Stimulated activated CD4-positive, alpha-beta T cell treated with anti-CD3 and anti-CD28 coated beads, Interleukin-2, amount 100 ng/mL, for 4 hours (primary cell): ENCODE results near the gene SURF4.
"Not testable (repeated sequence)": the region's sequence is repeated elsewhere in the genome, so short reads cannot be mapped to it uniquely, and the experiment has no call there.

Experiments
- DNase-seq: peaks from one replicate; pipeline ENCODE4 v3.0.0-alpha.2; 2020; ENCODE audit warnings: low read depth

Gene SURF4

DNA sequence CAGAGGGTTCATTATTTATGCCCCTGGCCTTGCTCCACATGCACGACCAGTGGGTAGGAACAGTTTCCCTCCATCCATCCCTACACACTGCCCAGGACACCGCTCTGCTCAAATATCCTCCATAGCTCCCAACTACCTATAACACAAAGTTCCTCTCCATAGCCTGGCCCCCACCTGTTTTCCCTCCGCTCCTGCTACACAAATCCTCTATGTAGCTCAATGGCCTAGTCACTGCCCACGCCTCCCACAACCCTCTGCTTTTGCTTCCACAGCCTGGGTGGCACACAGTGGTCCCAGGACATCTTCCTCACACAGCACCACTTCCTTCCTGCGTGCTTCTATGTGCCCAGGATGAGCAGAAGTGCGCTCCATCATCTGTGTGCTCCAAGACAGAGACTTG, 21.5 kb upstream of the SURF4 start:
- no peak for DNase-seq

DNA sequence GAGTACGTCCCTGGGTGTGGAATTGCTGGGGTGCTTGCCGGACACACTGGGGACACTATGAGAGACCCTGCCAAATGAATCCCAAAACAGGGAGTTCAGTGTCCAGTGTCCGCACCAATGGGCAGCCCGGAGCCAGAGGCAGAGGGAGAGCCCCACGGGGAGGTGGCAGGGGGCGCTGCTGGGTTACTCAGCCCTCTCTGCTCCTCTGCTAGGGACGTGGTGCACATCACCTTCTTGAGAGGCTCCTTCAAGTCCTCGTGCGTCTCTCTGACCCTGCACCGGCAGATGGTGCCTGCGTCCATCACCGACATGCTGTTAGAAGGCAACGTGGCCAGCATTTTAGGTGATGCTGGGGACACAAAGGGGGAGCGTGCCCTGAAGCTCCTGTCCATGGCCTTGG, 21.1 kb upstream of the SURF4 start:
- no peak for DNase-seq

DNA sequence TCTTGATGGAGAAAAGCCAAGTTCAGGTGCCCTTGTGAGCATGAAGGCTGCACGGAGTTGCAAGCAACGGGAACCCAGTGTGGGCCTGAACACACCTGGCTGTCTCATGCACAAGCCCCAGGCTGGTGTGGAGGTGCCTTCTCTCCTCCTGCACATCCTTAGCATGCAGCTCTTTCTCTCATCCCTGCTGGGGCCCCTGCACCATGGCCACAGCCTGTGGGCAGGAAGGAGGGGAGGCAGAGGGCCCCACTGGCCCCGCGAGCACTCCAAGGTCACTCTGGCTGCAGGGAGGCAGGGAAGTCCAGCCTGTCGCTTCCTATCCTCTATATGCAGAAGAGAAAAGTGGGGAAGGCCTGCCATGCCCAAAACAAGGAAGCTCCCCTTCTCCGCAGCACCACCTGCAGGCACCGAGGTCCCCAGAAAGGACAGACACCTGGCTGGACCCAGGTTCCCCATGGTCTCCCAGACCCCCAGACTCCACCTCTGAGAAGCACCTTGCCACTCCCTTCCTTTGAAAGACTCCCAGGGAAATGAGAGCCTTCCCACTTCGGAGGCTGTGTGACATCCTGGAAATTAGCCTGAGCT, 18.9 kb upstream of the SURF4 start:
- DNase-seq, result no peak

- DNase-seq, result no peak
These were observed 17.5 kb upstream of the SURF4 start for GRCh38 chr9:133393399-133393798.

GRCh38 chr9:133392308-133392707, 16.4 kb upstream of the SURF4 start:
- DNase-seq, result not testable (repeated sequence)

DNA sequence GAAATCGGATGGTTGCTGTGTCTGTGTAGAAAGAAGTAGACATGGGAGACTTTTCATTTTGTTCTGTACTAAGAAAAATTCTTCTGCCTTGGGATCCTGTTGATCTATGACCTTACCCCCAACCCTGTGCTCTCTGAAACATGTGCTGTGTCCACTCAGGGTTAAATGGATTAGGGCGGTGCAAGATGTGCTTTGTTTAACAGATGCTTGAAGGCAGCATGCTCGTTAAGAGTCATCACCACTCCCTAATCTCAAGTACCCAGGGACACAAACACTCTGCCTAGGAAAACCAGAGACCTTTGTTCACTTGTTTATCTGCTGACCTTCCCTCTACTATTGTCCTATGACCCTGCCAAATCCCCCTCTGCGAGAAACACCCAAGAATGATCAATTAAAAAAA, 15.6 kb upstream of the SURF4 start:
- not testable (repeated sequence) for DNase-seq

GRCh38 chr9:133390713-133391112, 14.9 kb upstream of the SURF4 start:
- DNase-seq, result no peak

DNA sequence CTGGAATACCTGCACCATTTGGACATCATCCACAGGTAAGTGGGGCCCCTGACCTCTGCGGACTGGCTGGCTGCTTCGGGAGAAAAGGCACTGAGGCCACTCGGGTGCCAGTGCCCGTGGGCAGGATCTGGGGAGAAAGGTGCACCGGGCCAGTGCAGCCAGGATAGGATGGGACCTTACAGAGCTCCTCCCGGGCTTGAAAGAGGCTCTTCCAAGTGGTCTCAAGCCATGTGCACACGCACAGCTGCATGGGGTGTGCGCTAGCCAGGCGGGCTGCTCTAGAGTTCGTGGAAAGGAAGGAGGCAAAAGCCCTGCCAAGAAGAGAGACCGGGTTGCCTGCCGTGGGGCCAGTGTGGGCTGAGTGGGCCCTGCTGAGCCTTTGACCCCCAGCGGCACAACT, 13.7 kb upstream of the SURF4 start:
- DNase-seq, result no peak

- DNase-seq, result no peak
These were observed 13.2 kb upstream of the SURF4 start for GRCh38 chr9:133389025-133389557.

- DNase-seq, result no peak
These were observed 11.8 kb upstream of the SURF4 start for GRCh38 chr9:133387680-133388079.

- DNase-seq, result no peak
These were observed 10.5 kb upstream of the SURF4 start for GRCh38 chr9:133386338-133386737.

DNA sequence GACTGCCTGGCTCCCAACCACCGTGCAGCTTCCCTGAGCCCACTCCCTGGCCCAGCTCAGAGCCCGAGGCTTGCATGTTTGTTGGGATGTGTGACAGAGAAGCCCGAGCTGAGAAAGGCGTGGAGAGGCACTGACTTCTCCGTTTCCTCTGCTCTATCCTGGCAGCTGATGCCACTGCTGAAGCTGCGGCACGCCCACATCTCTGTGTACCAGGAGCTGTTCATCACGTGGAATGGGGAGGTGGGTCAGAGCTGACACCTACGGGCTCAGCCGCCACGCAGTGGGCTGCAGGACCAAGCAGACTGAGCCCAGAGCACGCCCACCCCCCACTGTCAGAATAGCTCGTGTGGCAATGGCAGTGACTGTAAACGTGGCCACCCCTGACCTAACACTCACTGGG, 9.6 kb upstream of the SURF4 start:
- DNase-seq, result no peak

DNA sequence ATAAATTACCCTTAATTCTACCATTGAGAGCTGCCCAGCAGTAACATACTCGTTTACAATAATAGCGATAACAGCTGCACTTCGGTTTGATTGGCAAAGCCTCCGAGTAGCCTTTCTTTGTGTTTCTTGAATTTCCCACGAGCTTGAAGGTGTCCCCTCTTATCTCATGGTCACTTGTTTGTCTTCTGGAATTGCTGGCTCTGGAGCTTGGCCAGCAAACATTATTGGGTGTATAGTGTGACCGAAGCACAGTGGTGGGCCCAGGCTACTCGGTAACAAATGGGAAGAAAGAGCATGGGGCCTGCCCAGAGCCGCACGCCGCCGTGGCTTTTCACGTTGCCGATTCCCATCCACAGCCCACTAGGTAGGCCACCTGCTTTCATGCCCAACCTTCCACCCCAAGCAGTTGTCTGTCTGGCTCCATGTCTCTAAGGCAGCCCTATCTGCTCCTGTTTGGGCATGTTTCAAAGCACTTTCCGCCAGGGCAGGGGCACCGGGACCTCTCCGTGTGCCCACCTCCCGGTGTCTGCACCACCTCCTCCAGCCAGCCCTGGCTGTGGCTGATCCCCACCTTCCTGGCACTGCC, 9.0 kb upstream of the SURF4 start:
- DNase-seq, result no peak

DNA sequence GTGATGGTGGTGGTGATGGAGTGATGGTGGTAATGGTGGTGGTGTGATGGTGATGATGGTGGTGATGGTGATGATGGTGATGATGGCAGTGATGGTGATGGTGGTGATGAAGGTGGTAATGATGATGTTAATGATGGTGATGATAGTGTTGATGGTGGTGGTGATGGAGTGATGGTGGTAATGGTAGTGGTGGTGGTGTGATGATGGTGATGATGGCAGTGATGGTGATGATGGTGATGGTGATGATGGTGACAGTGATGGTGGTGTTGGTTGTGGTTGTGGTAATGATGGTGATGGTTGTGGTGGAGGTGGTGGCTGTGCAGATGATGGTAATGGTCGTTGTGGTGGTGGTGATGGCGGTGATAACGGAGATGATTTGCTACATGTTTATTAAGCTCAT, 7.6 kb upstream of the SURF4 start:
- DNase-seq, result no peak

DNA sequence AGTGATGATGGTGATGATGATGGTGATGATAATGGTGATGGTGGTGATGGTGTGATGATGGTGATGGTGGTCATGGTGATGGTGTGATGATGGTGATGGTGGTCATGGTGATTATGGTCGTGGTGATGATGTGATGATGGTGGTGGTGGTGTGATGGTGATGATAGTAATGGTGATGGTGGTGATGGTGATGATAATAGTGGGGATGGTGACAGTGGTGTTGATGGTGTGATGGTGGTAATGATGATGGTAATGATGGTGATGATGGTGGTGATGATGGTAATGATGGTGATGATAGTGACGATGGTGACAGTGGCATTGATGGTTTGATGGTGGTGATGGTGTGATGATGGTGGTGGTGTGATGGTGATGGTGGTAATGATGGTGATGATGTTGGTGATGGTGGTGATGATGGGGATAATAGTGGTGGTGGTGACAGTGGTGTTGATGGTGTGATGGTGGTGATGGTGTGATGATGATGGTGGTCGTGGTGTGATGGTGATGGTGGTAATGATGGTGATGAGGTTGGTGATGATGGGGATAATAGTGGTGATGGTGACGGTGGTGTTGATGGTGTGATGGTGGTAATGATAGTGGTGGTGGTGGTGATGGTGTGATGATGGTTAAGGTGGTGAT, 6.8 kb upstream of the SURF4 start:
- DNase-seq, result no peak

DNA sequence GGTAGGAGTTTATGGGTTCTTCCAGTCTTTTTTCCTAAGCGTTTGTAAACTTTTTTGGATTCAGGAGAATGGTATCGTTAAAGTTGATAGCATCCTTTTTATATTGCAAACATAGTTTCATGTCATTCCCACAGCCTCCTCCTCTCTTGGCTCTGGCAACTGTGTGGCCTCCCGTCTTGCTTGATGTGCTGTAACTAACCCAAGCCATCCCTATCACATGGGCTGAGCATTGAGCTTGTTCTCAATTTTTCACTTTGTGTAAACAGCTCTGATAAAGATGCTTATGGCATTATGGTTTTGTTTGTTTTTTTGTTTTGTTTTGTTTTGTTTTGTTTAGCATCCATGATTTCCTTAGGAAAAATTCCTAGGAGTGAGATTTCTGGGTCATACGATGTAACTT, 4.9 kb upstream of the SURF4 start:
- no peak for DNase-seq

GRCh38 chr9:133379153-133380086, 3.6 kb upstream of the SURF4 start:
- DNase-seq, result no peak

DNA sequence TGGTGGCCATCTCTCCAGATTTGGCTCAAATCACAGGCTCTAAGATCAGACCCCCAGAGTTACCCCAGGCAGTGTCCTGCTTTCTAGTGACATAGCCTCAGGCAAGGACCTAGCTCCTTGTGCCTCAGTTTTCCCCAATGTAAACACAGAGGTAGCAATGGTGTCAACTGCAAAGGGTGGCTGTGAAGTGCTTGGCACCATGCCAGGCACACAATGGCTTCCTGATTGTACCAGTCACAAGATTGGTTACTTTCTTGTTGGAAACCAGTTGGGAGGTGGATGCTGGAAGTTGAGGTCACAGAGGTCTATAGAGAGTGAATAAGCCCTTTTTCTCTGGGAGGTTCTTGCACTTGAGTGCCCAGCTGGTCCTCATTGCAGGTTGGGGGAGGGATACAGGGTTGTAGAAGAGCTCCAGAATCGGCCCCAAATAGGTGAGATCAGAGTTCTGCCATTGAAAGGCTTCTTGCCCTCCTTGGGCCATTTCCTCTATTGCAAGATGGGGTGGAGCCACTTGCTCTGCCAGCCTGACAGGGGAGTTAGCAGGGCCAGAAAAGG, 2.6 kb upstream of the SURF4 start:
- no peak for DNase-seq

DNA sequence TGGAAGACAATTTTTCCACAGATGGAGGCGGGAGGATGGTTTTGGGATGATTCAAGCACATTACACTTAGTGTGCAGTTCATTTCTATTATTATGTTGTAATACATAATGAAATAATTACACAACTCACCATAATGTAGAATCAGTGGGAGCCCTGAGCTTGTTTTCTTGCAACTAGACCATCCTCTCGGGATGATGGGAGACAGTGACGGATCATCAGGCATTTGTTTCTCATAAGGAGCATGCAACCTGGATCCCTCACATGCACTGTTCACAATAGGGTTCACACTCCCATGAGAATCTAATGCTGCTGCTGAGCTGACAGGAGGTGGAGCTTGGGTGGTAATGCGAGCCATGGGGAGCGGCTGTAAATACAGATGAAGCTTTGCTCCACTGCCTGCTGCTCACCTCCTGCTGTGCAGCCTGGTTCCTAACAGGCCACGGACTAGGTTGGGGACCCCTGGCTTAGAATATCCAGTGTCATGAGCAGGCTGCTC, 1.9 kb upstream of the SURF4 start:
- DNase-seq, result no peak

DNA sequence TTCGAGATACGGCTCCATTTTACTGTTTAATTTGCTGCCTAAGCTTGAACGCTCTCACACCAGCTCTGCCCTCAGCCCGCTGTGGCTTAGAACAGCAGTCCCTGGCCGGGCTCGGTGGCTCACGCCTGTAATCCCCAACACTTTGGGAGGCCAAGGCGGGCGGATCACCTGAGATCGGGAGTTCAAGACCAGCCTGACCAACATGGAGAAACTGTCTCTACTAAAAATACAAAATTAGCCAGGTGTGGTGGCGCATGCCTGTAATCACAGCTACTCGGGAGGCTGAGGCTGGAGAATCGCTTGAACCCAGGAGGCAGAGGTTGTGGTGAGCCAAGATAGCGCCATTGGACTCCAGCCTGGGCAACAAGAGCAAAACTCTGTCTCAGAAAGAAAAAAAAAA, 1.4 kb upstream of the SURF4 start:
- not testable (repeated sequence) for DNase-seq

DNA sequence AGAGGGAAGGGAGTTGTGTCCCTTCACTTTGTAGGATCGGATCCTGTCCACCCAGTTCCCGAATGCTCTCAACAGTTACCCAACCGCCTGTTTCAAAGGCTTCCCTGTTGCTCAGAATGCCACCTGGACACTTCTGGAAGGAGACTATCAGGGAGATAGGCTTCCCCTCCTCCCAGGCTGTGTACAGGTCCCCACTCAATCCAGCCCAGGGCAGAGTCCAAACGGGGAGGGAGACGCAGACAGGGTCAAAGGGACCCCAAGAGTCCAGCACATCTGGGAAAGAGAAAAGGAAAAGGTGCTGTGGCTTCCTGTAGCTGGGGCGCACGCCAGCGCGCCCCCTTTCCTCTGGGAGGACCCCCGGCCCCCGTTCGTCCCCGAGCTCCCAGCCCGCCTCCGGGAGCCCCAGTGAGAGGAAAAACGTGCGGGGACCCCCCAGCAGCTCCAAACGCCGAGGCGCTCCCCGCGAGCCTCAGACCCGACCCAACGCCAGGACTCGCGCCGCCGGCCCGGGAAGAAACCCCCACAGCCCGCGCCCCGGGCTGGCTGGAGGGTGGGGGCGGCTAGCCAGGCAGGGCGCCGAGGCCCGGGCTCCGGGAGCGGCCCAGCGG, 640 bp downstream of the SURF4 start:
- DNase-seq, result no peak
